Epithelial cell of proximal tubule (primary cell): Measurements from ENCODE around the gene AAMDC. TPM values are rescaled to one million over a fixed set of nuclear protein-coding genes. Genes with fewer than 3 reads are reported as not detected.
"Not testable (repeated sequence)": the region's sequence is repeated elsewhere in the genome, so short reads cannot be mapped to it uniquely, and the experiment has no call there.

Source experiments
- DNase-seq: peaks from one replicate; pipeline ENCODE4 v3.0.0-alpha.2; 2011; ENCODE audit warnings: low read depth
- H3K4me3 ChIP-seq: 2 replicates; pipeline ENCODE4 v1.5.1; 2011; ENCODE audit warnings: low read depth, mild to moderate bottlenecking, low read length
- CTCF ChIP-seq: conservative IDR thresholded peaks from 2 replicates; pipeline ENCODE4 v1.5.1; 2012; ENCODE audit warnings: low read depth, mild to moderate bottlenecking, low read length
- total RNA-seq: library from RNA; depleted of rRNA; stranded (reverse); fragments of >200 nt; gene quantifications from 2 replicates; pipeline ENCODE4 v1.2.3, GENCODE V29; 2015

Gene AAMDC
- total RNA-seq, 1 donor from 2014 or later: 19.3 TPM

GRCh38 chr11:77868744-77869143 lies 47.8 kb downstream of the AAMDC start:
- no peak for TF ChIP-seq CTCF
- DNase-seq: no peak
- no peak overlapping the region for H3K4me3 ChIP-seq

GRCh38 chr11:77871855-77872254 lies 50.9 kb downstream of the AAMDC start:
- no peak for DNase-seq
- no peak for TF ChIP-seq CTCF
- no peak overlapping the region for H3K4me3 ChIP-seq

GRCh38 chr11:77873345-77873744 lies 52.4 kb downstream of the AAMDC start:
- no peak for DNase-seq
- no peak for TF ChIP-seq CTCF
- no peak overlapping the region for H3K4me3 ChIP-seq

GRCh38 chr11:77874206-77874605 lies 53.3 kb downstream of the AAMDC start:
- no peak for DNase-seq
- no peak overlapping the region for H3K4me3 ChIP-seq
- TF ChIP-seq CTCF: no peak

GRCh38 chr11:77876045-77876444 lies 55.1 kb downstream of the AAMDC start:
- TF ChIP-seq CTCF: no peak
- no peak overlapping the region for H3K4me3 ChIP-seq
- no peak for DNase-seq

- not testable (repeated sequence) for DNase-seq, H3K4me3 ChIP-seq
Observed at GRCh38 chr11:77878247-77878646, 57.3 kb downstream of the AAMDC start.

GRCh38 chr11:77879218-77879617 lies 58.3 kb downstream of the AAMDC start:
- no peak for TF ChIP-seq CTCF
- no peak for DNase-seq
- no peak overlapping the region for H3K4me3 ChIP-seq

- H3K4me3 ChIP-seq: no peak overlapping the region
- no peak for TF ChIP-seq CTCF
- DNase-seq: no peak
Observed at GRCh38 chr11:77882396-77882795, 61.5 kb downstream of the AAMDC start.
